ENCODE results near the gene CADPS.

CADPS gene

DNA sequence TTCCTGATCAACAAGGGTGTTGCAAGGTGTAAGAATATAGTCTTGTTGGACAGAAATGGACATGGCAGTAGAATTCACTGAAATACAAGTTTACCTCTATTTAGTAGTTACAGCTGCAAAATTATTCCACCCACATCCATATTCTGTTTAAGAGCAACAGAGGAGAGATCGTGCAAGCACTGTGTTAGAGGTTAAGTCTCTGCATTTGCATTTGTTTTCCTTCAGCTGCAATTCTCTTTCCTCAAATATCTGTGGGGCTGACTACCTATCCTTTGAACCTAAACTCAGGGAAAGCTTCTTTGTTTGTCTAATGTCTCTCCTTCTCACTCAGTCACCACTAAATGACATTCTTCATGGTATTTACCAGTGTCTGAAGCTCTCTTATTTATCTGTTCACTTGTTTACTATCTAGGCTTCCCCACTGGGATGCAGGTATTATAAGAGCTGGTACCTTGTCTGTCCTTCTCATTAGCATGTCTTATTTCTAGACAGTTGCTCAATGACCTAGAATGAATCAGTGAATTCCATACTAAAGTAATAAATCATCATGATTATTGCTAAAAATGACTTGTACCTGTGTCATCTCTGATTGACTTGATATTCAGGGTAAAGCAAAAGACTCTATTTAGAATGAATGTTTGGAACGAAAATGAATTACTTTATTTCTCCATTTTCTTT, 326.5 kb downstream of the CADPS start:
- H3K9me2 ChIP-seq (replicated peaks; ENCODE audit: low read depth, low read length), result no peaks in the 10 kb centered on the region
- H2AFZ ChIP-seq (ENCODE audit: low read length), result no peak overlapping the region
- H3K79me2 ChIP-seq (ENCODE audit: insufficient read depth, low read length), result no peaks in the 10 kb centered on the region
- H3F3A ChIP-seq (ENCODE audit: low read depth), result no peaks in the 10 kb centered on the region
- no peaks in the 10 kb centered on the region for H3K9me3 ChIP-seq (ENCODE audit: insufficient read depth, low read depth, low read length)
- no peak overlapping the region for H3K9ac ChIP-seq (ENCODE audit: low read depth, low read length, poor library complexity, severe bottlenecking)
- no peaks in the 10 kb centered on the region for H3K4me1 ChIP-seq (ENCODE audit: insufficient read depth, low read length, poor library complexity, severe bottlenecking)
- no peak for TF ChIP-seq EZH2phosphoT487 (IDR thresholded peaks at IDR 0.05; ENCODE audit: borderline replicate concordance)
- TF ChIP-seq, protein P1, sequence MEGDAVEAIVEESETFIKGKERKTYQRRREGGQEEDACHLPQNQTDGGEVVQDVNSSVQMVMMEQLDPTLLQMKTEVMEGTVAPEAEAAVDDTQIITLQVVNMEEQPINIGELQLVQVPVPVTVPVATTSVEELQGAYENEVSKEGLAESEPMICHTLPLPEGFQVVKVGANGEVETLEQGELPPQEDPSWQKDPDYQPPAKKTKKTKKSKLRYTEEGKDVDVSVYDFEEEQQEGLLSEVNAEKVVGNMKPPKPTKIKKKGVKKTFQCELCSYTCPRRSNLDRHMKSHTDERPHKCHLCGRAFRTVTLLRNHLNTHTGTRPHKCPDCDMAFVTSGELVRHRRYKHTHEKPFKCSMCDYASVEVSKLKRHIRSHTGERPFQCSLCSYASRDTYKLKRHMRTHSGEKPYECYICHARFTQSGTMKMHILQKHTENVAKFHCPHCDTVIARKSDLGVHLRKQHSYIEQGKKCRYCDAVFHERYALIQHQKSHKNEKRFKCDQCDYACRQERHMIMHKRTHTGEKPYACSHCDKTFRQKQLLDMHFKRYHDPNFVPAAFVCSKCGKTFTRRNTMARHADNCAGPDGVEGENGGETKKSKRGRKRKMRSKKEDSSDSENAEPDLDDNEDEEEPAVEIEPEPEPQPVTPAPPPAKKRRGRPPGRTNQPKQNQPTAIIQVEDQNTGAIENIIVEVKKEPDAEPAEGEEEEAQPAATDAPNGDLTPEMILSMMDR (conservative IDR thresholded peaks at IDR 0.05; ENCODE audit: low read length), result no peak
- no peaks in the 10 kb centered on the region for H4K20me1 ChIP-seq (ENCODE audit: insufficient read depth, low read length, poor library complexity, severe bottlenecking)
- no peaks in the 10 kb centered on the region for H3K36me3 ChIP-seq (ENCODE audit: insufficient read depth, low read length)
- H3K4me3 ChIP-seq (ENCODE audit: low read length, poor library complexity, severe bottlenecking), result no peak overlapping the region
- no peak overlapping the region for H3K4me2 ChIP-seq (ENCODE audit: low read depth, low read length, poor library complexity, severe bottlenecking)
- H3K27me3 ChIP-seq (ENCODE audit: insufficient read depth, low read length, poor library complexity, severe bottlenecking), result no peaks in the 10 kb centered on the region

DNA sequence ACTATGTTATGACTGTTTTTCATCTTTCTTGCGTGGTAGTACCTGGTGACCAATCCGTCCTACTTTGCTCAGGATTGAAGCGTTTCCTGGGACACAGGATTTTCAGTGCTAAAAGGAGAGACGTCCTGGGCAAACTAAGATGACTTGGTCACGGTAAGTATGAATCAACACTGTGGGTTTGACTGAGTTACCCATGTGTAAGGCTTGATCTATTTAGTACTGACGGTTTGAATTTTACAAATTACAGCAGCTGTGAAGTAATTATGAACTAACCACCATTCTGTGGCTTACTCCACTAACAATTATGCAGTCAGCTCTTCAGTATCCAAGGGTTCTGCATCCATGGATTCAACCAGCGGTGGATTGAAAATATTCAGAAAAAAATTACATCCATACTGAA, 328.9 kb downstream of the CADPS start:
- Histone ChIP-seq H3K9me2 (replicated peaks; ENCODE audit: low read depth, low read length) (no peaks in the 10 kb centered on the region), H3K4me2 (ENCODE audit: low read depth, low read length, poor library complexity, severe bottlenecking) (no peak overlapping the region), H3K79me2 (ENCODE audit: insufficient read depth, low read length) (no peaks in the 10 kb centered on the region), H2AFZ (ENCODE audit: low read length) (no peak overlapping the region), H3K4me3 (ENCODE audit: low read length, poor library complexity, severe bottlenecking) (no peak overlapping the region), H4K20me1 (ENCODE audit: insufficient read depth, low read length, poor library complexity, severe bottlenecking) (no peaks in the 10 kb centered on the region), H3K27me3 (ENCODE audit: insufficient read depth, low read length, poor library complexity, severe bottlenecking) (no peaks in the 10 kb centered on the region), H3K9ac (ENCODE audit: low read depth, low read length, poor library complexity, severe bottlenecking) (no peak overlapping the region), H3K4me1 (ENCODE audit: insufficient read depth, low read length, poor library complexity, severe bottlenecking) (no peaks in the 10 kb centered on the region), H3K36me3 (ENCODE audit: insufficient read depth, low read length) (no peaks in the 10 kb centered on the region), H3K9me3 (ENCODE audit: insufficient read depth, low read depth, low read length) (no peaks in the 10 kb centered on the region), H3F3A (ENCODE audit: low read depth) (no peaks in the 10 kb centered on the region)
- TF ChIP-seq EZH2phosphoT487 (IDR thresholded peaks at IDR 0.05; ENCODE audit: borderline replicate concordance), result no peak
- TF ChIP-seq, protein P1 (conservative IDR thresholded peaks at IDR 0.05; ENCODE audit: low read length), result no peak

DNA sequence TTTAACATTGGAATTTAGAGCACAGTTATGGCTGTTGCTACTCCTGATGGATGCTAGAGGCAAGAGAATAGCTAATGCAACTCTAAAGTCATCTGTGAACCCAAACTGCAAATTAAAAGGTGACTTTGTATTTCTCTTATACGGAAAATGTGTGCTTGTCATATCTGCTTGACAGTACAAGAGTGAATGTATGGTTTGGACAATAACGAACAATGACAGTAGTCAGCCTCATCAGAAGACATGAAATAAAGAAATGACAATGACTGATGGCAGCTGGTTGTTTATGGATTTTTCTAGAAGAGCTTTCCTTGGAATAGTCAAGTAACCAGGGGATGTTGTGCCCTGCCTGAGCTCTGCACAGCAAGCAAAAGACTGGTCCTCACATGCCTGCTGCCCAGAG, 333.0 kb downstream of the CADPS start:
- Histone ChIP-seq H3K27me3 (ENCODE audit: insufficient read depth, low read length, poor library complexity, severe bottlenecking) (no peaks in the 10 kb centered on the region), H3F3A (ENCODE audit: low read depth) (no peaks in the 10 kb centered on the region), H4K20me1 (ENCODE audit: insufficient read depth, low read length, poor library complexity, severe bottlenecking) (no peaks in the 10 kb centered on the region), H3K4me1 (ENCODE audit: insufficient read depth, low read length, poor library complexity, severe bottlenecking) (no peaks in the 10 kb centered on the region), H3K9me2 (replicated peaks; ENCODE audit: low read depth, low read length) (no peaks in the 10 kb centered on the region), H3K9ac (ENCODE audit: low read depth, low read length, poor library complexity, severe bottlenecking) (no peak overlapping the region), H3K4me2 (ENCODE audit: low read depth, low read length, poor library complexity, severe bottlenecking) (no peak overlapping the region), H3K4me3 (ENCODE audit: low read length, poor library complexity, severe bottlenecking) (no peak overlapping the region), H2AFZ (ENCODE audit: low read length) (no peak overlapping the region), H3K9me3 (ENCODE audit: insufficient read depth, low read depth, low read length) (no peaks in the 10 kb centered on the region), H3K36me3 (ENCODE audit: insufficient read depth, low read length) (no peaks in the 10 kb centered on the region), H3K79me2 (ENCODE audit: insufficient read depth, low read length) (no peaks in the 10 kb centered on the region)
- no peak for TF ChIP-seq EZH2phosphoT487 (IDR thresholded peaks at IDR 0.05; ENCODE audit: borderline replicate concordance)
- TF ChIP-seq, protein P1 (conservative IDR thresholded peaks at IDR 0.05; ENCODE audit: low read length), result no peak

Measured in Loucy (cell line).